ENCODE data around the gene LBH.

DNA sequence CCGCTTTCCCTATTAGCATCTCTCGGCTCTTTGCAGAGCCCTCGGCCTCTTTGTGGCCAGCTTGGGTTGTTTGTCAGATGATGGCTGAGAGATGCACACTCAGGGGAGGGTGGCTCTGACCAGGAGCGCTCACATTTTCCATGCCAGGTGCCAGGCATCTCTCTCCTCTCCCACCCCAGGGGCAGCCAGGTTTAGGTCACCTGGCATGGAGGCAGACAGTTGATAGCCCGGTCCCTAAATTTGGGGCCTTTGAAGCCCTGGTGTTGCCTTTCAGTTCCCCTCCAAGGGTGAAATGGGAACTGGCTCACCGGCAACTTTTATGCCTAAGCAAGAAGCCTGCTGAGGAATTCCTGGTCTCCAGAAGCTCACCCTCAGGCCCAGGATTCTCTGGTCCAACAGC lies 19.1 kb downstream of the LBH start:
- TF ChIP-seq POLR2A (IDR thresholded peaks at IDR 0.05) (no peak), CTCF (IDR thresholded peaks at IDR 0.05) (no peak), POLR2AphosphoS5 (IDR thresholded peaks at IDR 0.05) (no peak)
